CD14-positive monocyte (primary cell): ENCODE data around the gene MSL2. TPM values are rescaled to one million over a fixed set of nuclear protein-coding genes. Genes with fewer than 3 reads are reported as not detected.
"Not testable (repeated sequence)": the region's sequence is repeated elsewhere in the genome, so short reads cannot be mapped to it uniquely, and the experiment has no call there.

Experiments
- DNase-seq, 3 donors: peaks; one replicate each; pipeline ENCODE4 v3.0.0-alpha.2; 2011 to 2022
- H2AFZ ChIP-seq: 2 replicates; pipeline ENCODE4 v1.6.0; 2012; ENCODE audit warnings: mild to moderate bottlenecking, low read depth, low read length, inconsistent platforms; ENCODE audit not compliant: insufficient read depth, poor library complexity, severe bottlenecking
- H3K27ac ChIP-seq, 2 donors: 1 replicate in 1 of 2; 2 replicates in 1 of 2; pipeline ENCODE4 v1.5.1; 2012 to 2013; ENCODE audit warnings: low read length in 2 of 2, control low read depth in 1 of 2, inconsistent platforms in 1 of 2, low read depth in 1 of 2, mild to moderate bottlenecking in 1 of 2
- H3K27me3 ChIP-seq, 2 donors: one replicate each; pipeline versions ENCODE4 v1.6.0 to v1.6.1; 2011 to 2013; ENCODE audit warnings: low read length in 2 of 2; ENCODE audit not compliant: control insufficient read depth in 2 of 2, insufficient read depth in 2 of 2
- H3K36me3 ChIP-seq, 2 donors: replicated peaks in 1 of 2; 1 replicate in 1 of 2; 2 replicates in 1 of 2; pipeline versions ENCODE4 v1.5.1 to v1.6.1; 2012 to 2013; ENCODE audit warnings: low read length in 2 of 2, control low read depth in 1 of 2, inconsistent platforms in 1 of 2, mild to moderate bottlenecking in 1 of 2; ENCODE audit not compliant: insufficient read depth in 2 of 2, control insufficient read depth in 1 of 2
- H3K4me1 ChIP-seq, 2 donors: 1 replicate in 1 of 2; 2 replicates in 1 of 2; pipeline versions ENCODE4 v1.5.1 to v1.6.1; 2012 to 2013; ENCODE audit warnings: low read length in 2 of 2, control low read depth in 1 of 2, inconsistent platforms in 1 of 2, mild to moderate bottlenecking in 1 of 2, moderate library complexity in 1 of 2; ENCODE audit not compliant: insufficient read depth in 2 of 2, control insufficient read depth in 1 of 2
- H3K4me2 ChIP-seq: replicated peaks from 2 replicates; pipeline ENCODE3; 2012; ENCODE audit warnings: low read length, moderate library complexity, mild to moderate bottlenecking; ENCODE audit not compliant: poor library complexity, severe bottlenecking; ENCODE audit errors: extremely low read depth
- H3K4me3 ChIP-seq, 3 experiments: fragments of 200-600 bp in 1 of 3; sonication (generic) in 1 of 3; replicated peaks in 1 of 3; 1 replicate in 2 of 3; 2 replicates in 1 of 3; pipeline ENCODE4 v1.5.1; 2011 to 2013; ENCODE audit warnings: low read length in 3 of 3, mild to moderate bottlenecking in 3 of 3, control low read depth in 2 of 3, low read depth in 2 of 3, inconsistent platforms in 1 of 3, moderate library complexity in 1 of 3
- H3K79me2 ChIP-seq: 2 replicates; pipeline ENCODE4 v1.6.0; 2012; ENCODE audit warnings: mild to moderate bottlenecking, control low read depth, inconsistent platforms, low read length, moderate library complexity; ENCODE audit not compliant: insufficient read depth
- H3K9ac ChIP-seq: 2 replicates; pipeline ENCODE4 v1.6.0; 2017; ENCODE audit warnings: low read length, mild to moderate bottlenecking; ENCODE audit not compliant: insufficient read depth, poor library complexity, severe bottlenecking
- H3K9me3 ChIP-seq, 2 donors: replicated peaks in 1 of 2; 1 replicate in 1 of 2; 2 replicates in 1 of 2; pipeline versions ENCODE4 v1.5.1 to v1.6.1; 2012 to 2013; ENCODE audit warnings: low read length in 2 of 2, control low read depth in 1 of 2; ENCODE audit not compliant: control insufficient read depth in 1 of 2, insufficient read depth in 1 of 2
- H4K20me1 ChIP-seq: 2 replicates; pipeline ENCODE4 v1.6.0; 2012; ENCODE audit warnings: mild to moderate bottlenecking, low read length, control low read depth, moderate library complexity; ENCODE audit not compliant: insufficient read depth
- H3K27ac Mint-ChIP-seq, 7 donors: one replicate each; pipeline ENCODE4 v1.8.0; 2020; ENCODE audit warnings: mild to moderate bottlenecking in 7 of 7, mixed read lengths in 7 of 7, moderate library complexity in 6 of 7, inconsistent platforms in 2 of 7
- H3K27me3 Mint-ChIP-seq, 3 donors: one replicate each; pipeline ENCODE4 v1.8.0; 2021 to 2022; ENCODE audit warnings: low read depth in 3 of 3, mild to moderate bottlenecking in 3 of 3, mixed read lengths in 3 of 3, moderate library complexity in 3 of 3, inconsistent platforms in 1 of 3
- H3K36me3 Mint-ChIP-seq, 2 donors: one replicate each; pipeline ENCODE4 v1.8.0; 2020; ENCODE audit warnings: mixed read lengths in 2 of 2, inconsistent platforms in 1 of 2, mild to moderate bottlenecking in 1 of 2
- H3K4me1 Mint-ChIP-seq: one replicate; pipeline ENCODE4 v1.8.0; 2020; ENCODE audit warnings: mild to moderate bottlenecking, mixed read lengths
- H3K4me3 Mint-ChIP-seq, 2 donors: one replicate each; pipeline ENCODE4 v1.8.0; 2020; ENCODE audit warnings: mild to moderate bottlenecking in 2 of 2, mixed read lengths in 2 of 2, moderate library complexity in 1 of 2
- H3K9me3 Mint-ChIP-seq, 7 donors: one replicate each; pipeline ENCODE4 v1.8.0; 2020 to 2022; ENCODE audit warnings: mixed read lengths in 7 of 7, mild to moderate bottlenecking in 6 of 7, moderate library complexity in 6 of 7, inconsistent platforms in 2 of 7
- CTCF ChIP-seq: fragments of 200-600 bp; IDR thresholded peaks from one replicate; pipeline ENCODE4 v1.8.0; 2022; ENCODE audit warnings: antibody characterized with exemption, mild to moderate bottlenecking
- WGBS: methylation state at CpG from one replicate; pipeline ENCODE4 v1.1.5; 2013; ENCODE audit warnings: missing lambda C conversion rate; ENCODE audit not compliant: insufficient coverage; 5-methylcytosine and 5-hydroxymethylcytosine counted together
- intact Hi-C, 2 donors: fragments of 100-400 bp; cut with micrococcal nuclease; formaldehyde crosslinking; loops; one replicate each; pipeline versions ENCODE4 v1.15.0 to v1.15.1; 2023
- polyA plus RNA-seq, 3 donors: library from polyadenylated mRNA; depleted of rRNA in 1 of 3; unstranded in 2 of 3; stranded (reverse) in 1 of 3; fragments of 300-500 nt in 2 of 3; fragments of >200 nt in 1 of 3; fragmentation: Illumina TruSeq in 2 of 3; gene quantifications; 1 replicate in 2 of 3; 2 replicates in 1 of 3; pipeline ENCODE4 v1.2.3, GENCODE V29; 2012 to 2021

Gene MSL2
- polyA plus RNA-seq, 3 donors: 13.3 to 25.5 (median 15.9) TPM

GRCh38 chr3:136207489-136208115, 11.5 kb upstream of the MSL2 start:
- Mint-ChIP-seq H3K9me3 (no peaks in the 10 kb centered on the region), H3K27me3 (peaks cover 0 to 2% (median 2%) of the 10 kb centered on the region in 3 donors), H3K4me1 (peaks cover 7% of the 10 kb centered on the region), H3K4me3 (no peak overlapping the region), H3K36me3 (no peaks in the 10 kb centered on the region), H3K27ac (no peak overlapping the region)
- intact Hi-C loops: no loop called here
- Histone ChIP-seq H3K79me2 (no peaks in the 10 kb centered on the region), H2AFZ (no peak overlapping the region), H3K9ac (no peak overlapping the region), H4K20me1 (no peaks in the 10 kb centered on the region), H3K27me3 (no peaks in the 10 kb centered on the region), H3K4me2 (no peak overlapping the region), H3K36me3 (no peaks in the 10 kb centered on the region), H3K9me3 (no peaks in the 10 kb centered on the region), H3K4me3 (no peak overlapping the region), H3K4me1 (no peaks in the 10 kb centered on the region), H3K27ac (no peak overlapping the region)
- TF ChIP-seq CTCF: no peak
- WGBS: 79% methylated on average over 2 of the region's 4 CpGs
- DNase-seq: no peak

- not testable (repeated sequence) for H3K36me3 ChIP-seq, H3K36me3 Mint-ChIP-seq, H3K4me3 Mint-ChIP-seq, H3K4me3 ChIP-seq, DNase-seq, H3K9ac ChIP-seq, H3K27me3 Mint-ChIP-seq, H3K27me3 ChIP-seq, H3K27ac ChIP-seq, H3K27ac Mint-ChIP-seq, H3K4me2 ChIP-seq, H3K9me3 ChIP-seq, H2AFZ ChIP-seq, H3K9me3 Mint-ChIP-seq
- H3K4me1 ChIP-seq: peaks cover 11 to 24% of the 10 kb centered on the region in 2 donors
- H3K79me2 ChIP-seq: peaks cover 28% of the 10 kb centered on the region
- peaks cover 14% of the 10 kb centered on the region for H3K4me1 Mint-ChIP-seq
- intact Hi-C loops: loop anchor here (5.0 to 10.0 kb wide), 3 partner anchors 48 to 666 kb away; partner anchors contain the start of gene NCK1 (in 1 of the 2)
- 100% methylated on average over 4 of the region's 5 CpGs for WGBS
- peaks cover 14% of the 10 kb centered on the region for H4K20me1 ChIP-seq
These were observed 3.1 kb upstream of the MSL2 start for GRCh38 chr3:136199219-136199618.

- DNase-seq, H3K9ac ChIP-seq, H3K4me3 Mint-ChIP-seq, H3K27me3 Mint-ChIP-seq, H2AFZ ChIP-seq, H3K27ac ChIP-seq, H3K36me3 ChIP-seq, H3K9me3 ChIP-seq, H3K27me3 ChIP-seq, H3K9me3 Mint-ChIP-seq, H3K36me3 Mint-ChIP-seq, H3K4me3 ChIP-seq, H3K4me2 ChIP-seq: not testable (repeated sequence)
- intact Hi-C loops: loop anchor here (5.0 to 10.0 kb wide), 3 partner anchors 49 to 666 kb away; partner anchors contain the start of gene NCK1 (in 1 of the 2)
- peak overlapping the region in 2 of 7 donors; percentile 26 to 98 for H3K27ac Mint-ChIP-seq
- peaks cover 20% of the 10 kb centered on the region for H4K20me1 ChIP-seq
- H3K79me2 ChIP-seq: peaks cover 34% of the 10 kb centered on the region
- 95% methylated on average over 7 of the region's 10 CpGs for WGBS
- H3K4me1 ChIP-seq: peaks cover 14 to 24% of the 10 kb centered on the region in 2 donors
- H3K4me1 Mint-ChIP-seq: peaks cover 18% of the 10 kb centered on the region
These were observed 2.4 kb upstream of the MSL2 start for GRCh38 chr3:136198462-136199078.
